HepG2 (cell line): ENCODE results near the gene BTBD1. TPM values are rescaled to one million over a fixed set of nuclear protein-coding genes. Genes with fewer than 3 reads are reported as not detected.

Experiments used
- AGO1 ChIP-seq: fragments of 200-400 bp; formaldehyde crosslinking; IDR thresholded peaks from 2 replicates; pipeline ENCODE4 v1.6.1; 2017; ENCODE audit warnings: mild to moderate bottlenecking, low read depth, low read length, moderate library complexity; ENCODE audit not compliant: poor library complexity, severe bottlenecking
- BCL6 ChIP-seq: IDR thresholded peaks from 2 replicates; pipeline ENCODE4 v1.6.1; 2016; ENCODE audit warnings: missing genetic modification reagents, missing compliant biosample characterization
- ETV5 ChIP-seq: IDR thresholded peaks from 2 replicates; pipeline ENCODE4 v1.6.1; 2018; ENCODE audit warnings: missing biosample characterization, missing genetic modification reagents, inconsistent platforms, borderline replicate concordance
- GMEB2 ChIP-seq: IDR thresholded peaks from 2 replicates; pipeline ENCODE4 v1.6.1; 2016; ENCODE audit warnings: missing biosample characterization, missing genetic modification reagents, low read depth
- HNRNPL ChIP-seq: fragments of 200-400 bp; formaldehyde crosslinking; IDR thresholded peaks from 2 replicates; pipeline ENCODE4 v1.6.1; 2017; ENCODE audit warnings: mild to moderate bottlenecking, low read depth, low read length
- HOXA7 ChIP-seq: sonication (generic); formaldehyde crosslinking; IDR thresholded peaks from 2 replicates; pipeline ENCODE4 v1.8.1; 2022; ENCODE audit warnings: mild to moderate bottlenecking, missing genetic modification reagents, moderate library complexity
- HOXD1 ChIP-seq: sonication (generic); formaldehyde crosslinking; IDR thresholded peaks from 2 replicates; pipeline ENCODE4 v1.5.0; 2020; ENCODE audit warnings: missing genetic modification reagents
- JUND ChIP-seq: sonication (generic); formaldehyde crosslinking; IDR thresholded peaks from 2 replicates; pipeline ENCODE4 v1.8.0; 2022; ENCODE audit warnings: mild to moderate bottlenecking, missing genetic modification reagents
- KAT2B ChIP-seq: fragments of 150-350 bp; IDR thresholded peaks from 2 replicates; pipeline ENCODE4 v1.6.1; 2014; ENCODE audit warnings: low read depth, low read length, borderline replicate concordance
- MIER3 ChIP-seq: IDR thresholded peaks from 2 replicates; pipeline ENCODE4 v1.6.1; 2016; ENCODE audit warnings: missing compliant biosample characterization, borderline replicate concordance
- MLLT10 ChIP-seq: sonication (generic); formaldehyde crosslinking; IDR thresholded peaks from 2 replicates; pipeline ENCODE4 v1.4.0; 2020; ENCODE audit warnings: missing genetic modification reagents
- NFE2 ChIP-seq: sonication (generic); formaldehyde crosslinking; IDR thresholded peaks from 2 replicates; pipeline ENCODE4 v1.4.0; 2020; ENCODE audit warnings: missing genetic modification reagents
- POLR2G ChIP-seq: fragments of 200-400 bp; formaldehyde crosslinking; IDR thresholded peaks from 2 replicates; pipeline ENCODE4 v1.6.1; 2018; ENCODE audit warnings: mild to moderate bottlenecking, low read depth, low read length, moderate library complexity
- PRDM15 ChIP-seq: sonication (generic); formaldehyde crosslinking; IDR thresholded peaks from 2 replicates; pipeline ENCODE4 v1.4.0; 2020; ENCODE audit warnings: missing genetic modification reagents
- TP53 ChIP-seq: sonication (generic); formaldehyde crosslinking; conservative IDR thresholded peaks from 2 replicates; pipeline ENCODE4 v1.4.0; 2020; ENCODE audit warnings: missing genetic modification reagents
- ZBTB1 ChIP-seq: sonication (generic); formaldehyde crosslinking; IDR thresholded peaks from 2 replicates; pipeline ENCODE4 v1.4.0; 2020; ENCODE audit warnings: missing genetic modification reagents, borderline replicate concordance
- ZNF207 ChIP-seq: fragments of 450-650 bp; IDR thresholded peaks from 2 replicates; pipeline ENCODE4 v1.6.1; 2016; ENCODE audit warnings: antibody characterized with exemption, borderline replicate concordance
- ZNF333 ChIP-seq: sonication (generic); formaldehyde crosslinking; IDR thresholded peaks from 2 replicates; pipeline ENCODE4 v1.4.0; 2020; ENCODE audit warnings: mild to moderate bottlenecking, missing genetic modification reagents, borderline replicate concordance
- ZNF34 ChIP-seq: sonication (generic); formaldehyde crosslinking; IDR thresholded peaks from 2 replicates; pipeline ENCODE4 v1.4.0; 2020; ENCODE audit warnings: mild to moderate bottlenecking, missing genetic modification reagents, borderline replicate concordance
- ZNF557 ChIP-seq: sonication (generic); formaldehyde crosslinking; IDR thresholded peaks from 2 replicates; pipeline ENCODE4 v1.4.0; 2020; ENCODE audit warnings: missing genetic modification reagents
- ZNF691 ChIP-seq: sonication (generic); formaldehyde crosslinking; IDR thresholded peaks from 2 replicates; pipeline ENCODE4 v1.4.0; 2020; ENCODE audit warnings: missing genetic modification reagents, low read depth, mild to moderate bottlenecking, borderline replicate concordance
- ZNF709 ChIP-seq: sonication (generic); formaldehyde crosslinking; IDR thresholded peaks from 2 replicates; pipeline ENCODE4 v1.5.0; 2020; ENCODE audit warnings: mild to moderate bottlenecking, missing genetic modification reagents
- ZNF878 ChIP-seq: sonication (generic); formaldehyde crosslinking; IDR thresholded peaks from 2 replicates; pipeline ENCODE4 v1.8.1; 2023; ENCODE audit warnings: mild to moderate bottlenecking, missing genetic modification reagents, moderate library complexity
- polyA plus RNA-seq, 8 experiments: library from polyadenylated mRNA; depleted of rRNA in 3 of 8; stranded (reverse) in 7 of 8; unstranded in 1 of 8; fragments of >200 nt; fragmentation: Illumina TruSeq in 4 of 8; extraction: Trizol in 4 of 8; gene quantifications; 2 replicates each; pipeline versions ENCODE4 v1.2.1 to v1.2.3, GENCODE V29; 2011 to 2016; ENCODE audit warnings: low read depth in 4 of 8, missing spikeins in 1 of 8, mixed read lengths in 1 of 8; ENCODE audit not compliant: insufficient read depth in 1 of 8
- total RNA-seq, 5 experiments: library from RNA; depleted of rRNA; stranded (reverse); fragments of >200 nt; fragmentation: Illumina TruSeq; extraction: Trizol; gene quantifications; 2 replicates each; pipeline ENCODE4 v1.2.3, GENCODE V29; 2016; ENCODE audit warnings: low read depth in 1 of 5

BTBD1 gene
- total and polyA plus RNA-seq, 2 of the 13 experiments (the other 11 are each of a cell fraction or from before 2014, with no cell fraction given), result 32.1 to 53.9 TPM

GRCh38 chr15:83066734-83067637 lies at the start of gene BTBD1 (continued):
- TF ChIP-seq GMEB2 (CRISPR knock-in tag) (peak; percentile 66; the same call in 1 of the 2 replicates), ZNF709 (CRISPR knock-in tag) (no peak), HOXA7 (CRISPR knock-in tag) (no peak), TP53 (CRISPR knock-in tag) (peak; percentile 80; the same call in 1 of the 2 replicates), PRDM15 (CRISPR knock-in tag) (peak; percentile 67), HOXD1 (CRISPR knock-in tag) (0 out of 2 replicates have a peak, but pooled peaks have one; percentile 32), ZNF34 (CRISPR knock-in tag) (no peak), ZNF557 (CRISPR knock-in tag) (peak; percentile 80; the same call in 1 of the 2 replicates), ZNF878 (CRISPR knock-in tag) (no peak; the same call in 1 of the 2 replicates), ZNF207 (no peak), ZBTB1 (no peak), ZNF691 (CRISPR knock-in tag) (peak; percentile 45; the same call in 1 of the 2 replicates), NFE2 (no peak), AGO1 (peak; percentile 41), ETV5 (CRISPR knock-in tag) (peak; percentile 94), HNRNPL (peak; percentile 76; the same call in 1 of the 2 replicates), ZNF333 (CRISPR knock-in tag) (no peak), KAT2B (no peak), BCL6 (peak; percentile 35; the same call in 1 of the 2 replicates), MIER3 (CRISPR knock-in tag) (0 out of 2 replicates have a peak, but pooled peaks have one; percentile 10), POLR2G (peak; percentile 98), MLLT10 (no peak), JUND (no peak; the same call in 1 of the 2 replicates)
